WTC11 (cell line): ENCODE measurements around the gene CCDC80. TPM values are rescaled to one million over a fixed set of nuclear protein-coding genes. Genes with fewer than 3 reads are reported as not detected.

Experiments used
- ATAC-seq: fragments of 200-7000 bp; cut with Tn5 transposase; 2 replicates; pipeline ENCODE4 v1.10.0; 2021; ENCODE audit warnings: mild to moderate bottlenecking, moderate library complexity
- CTCF ChIA-PET: fragments of 300-600 bp; sonication (Branson Sonifier 250); formaldehyde crosslinking; loops from one replicate; lab custom pipeline; 2021; ENCODE audit warnings: antibody characterized with exemption; lab: Charles Lee
- POLR2A ChIA-PET: fragments of 350-600 bp; sonication (Branson Sonifier 250); formaldehyde crosslinking; loops from one replicate; lab custom pipeline; 2021; ENCODE audit warnings: antibody characterized with exemption; lab: Charles Lee
- DNase-seq: peaks from one replicate; pipeline ENCODE4 v3.0.0; 2021; ENCODE audit warnings: low spot score
- H3K27ac Mint-ChIP-seq: 2 replicates; pipeline ENCODE4 v1.8.0; 2021; ENCODE audit warnings: mixed read lengths
- H3K27me3 Mint-ChIP-seq: 2 replicates; pipeline ENCODE4 v1.8.0; 2021; ENCODE audit warnings: low read depth, mild to moderate bottlenecking, moderate library complexity, mixed read lengths
- H3K36me3 Mint-ChIP-seq: 2 replicates; pipeline ENCODE4 v1.8.0; 2021; ENCODE audit warnings: mixed read lengths
- H3K4me1 Mint-ChIP-seq: 2 replicates; pipeline ENCODE4 v1.8.0; 2022; ENCODE audit warnings: mixed read lengths
- H3K4me3 Mint-ChIP-seq: 2 replicates; pipeline ENCODE4 v1.8.0; 2021; ENCODE audit warnings: mild to moderate bottlenecking, moderate library complexity, mixed read lengths
- H3K9me3 Mint-ChIP-seq: 2 replicates; pipeline ENCODE4 v1.8.0; 2021; ENCODE audit warnings: mixed read lengths
- AFF4 ChIP-seq: sonication (generic); formaldehyde crosslinking; IDR thresholded peaks from 2 replicates; pipeline ENCODE4 v1.8.1; 2023; ENCODE audit warnings: mild to moderate bottlenecking, missing genetic modification reagents, borderline replicate concordance
- CREB1 ChIP-seq: sonication (generic); formaldehyde crosslinking; IDR thresholded peaks from 2 replicates; pipeline ENCODE4 v1.8.0; 2023; ENCODE audit warnings: mild to moderate bottlenecking, missing genetic modification reagents
- E2F1 ChIP-seq: sonication (generic); formaldehyde crosslinking; IDR thresholded peaks from 2 replicates; pipeline ENCODE4 v1.8.0; 2022; ENCODE audit warnings: mild to moderate bottlenecking, missing genetic modification reagents
- ETV6 ChIP-seq: sonication (generic); formaldehyde crosslinking; IDR thresholded peaks from 2 replicates; pipeline ENCODE4 v1.8.1; 2022; ENCODE audit warnings: mild to moderate bottlenecking, missing genetic modification reagents
- FOXJ3 ChIP-seq: sonication (generic); formaldehyde crosslinking; IDR thresholded peaks from 2 replicates; pipeline ENCODE4 v1.9.0; 2021; ENCODE audit warnings: missing genetic modification reagents, mild to moderate bottlenecking, borderline replicate concordance
- FOXP4 ChIP-seq: sonication (generic); formaldehyde crosslinking; IDR thresholded peaks from 2 replicates; pipeline ENCODE4 v1.8.0; 2022; ENCODE audit warnings: mild to moderate bottlenecking, missing genetic modification reagents
- JAZF1 ChIP-seq: fragments of 250-450 bp; sonication (Bioruptor Pico); IDR thresholded peaks from 2 replicates; pipeline ENCODE4 v1.9.0; 2021; ENCODE audit warnings: moderate library complexity, mild to moderate bottlenecking, inconsistent platforms
- TEAD4 ChIP-seq: sonication (generic); formaldehyde crosslinking; IDR thresholded peaks from 2 replicates; pipeline ENCODE4 v1.8.0; 2022; ENCODE audit warnings: mild to moderate bottlenecking, missing genetic modification reagents
- ZBTB21 ChIP-seq: sonication (generic); formaldehyde crosslinking; IDR thresholded peaks from 2 replicates; pipeline ENCODE4 v1.8.1; 2023; ENCODE audit warnings: mild to moderate bottlenecking, missing genetic modification reagents, borderline replicate concordance
- ZBTB43 ChIP-seq: sonication (generic); formaldehyde crosslinking; IDR thresholded peaks from 2 replicates; pipeline ENCODE4 v1.8.1; 2023; ENCODE audit warnings: mild to moderate bottlenecking, missing genetic modification reagents
- ZNF396 ChIP-seq: fragments of 250-450 bp; sonication (Bioruptor Pico); IDR thresholded peaks from 2 replicates; pipeline ENCODE4 v1.8.0; 2021; ENCODE audit warnings: mild to moderate bottlenecking, moderate library complexity, borderline replicate concordance
- ZSCAN18 ChIP-seq: fragments of 250-450 bp; sonication (Bioruptor Pico); IDR thresholded peaks from 2 replicates; pipeline ENCODE4 v2.1.2; 2022; ENCODE audit warnings: mild to moderate bottlenecking, moderate library complexity
- total RNA-seq: library from RNA; stranded (reverse); gene quantifications from 3 replicates; pipeline ENCODE4 v1.2.3, GENCODE V29; 2021
- TF ChIP-seq, protein P1 (sequence below): sonication (generic); formaldehyde crosslinking; IDR thresholded peaks from 2 replicates; pipeline ENCODE4 v1.8.0; 2023; ENCODE audit warnings: missing genetic modification reagents, mild to moderate bottlenecking, borderline replicate concordance
- TF ChIP-seq, protein P2 (sequence below): fragments of 250-450 bp; sonication (Bioruptor Pico); IDR thresholded peaks from 2 replicates; pipeline ENCODE4 v1.9.0; 2021; ENCODE audit warnings: mild to moderate bottlenecking
- TF ChIP-seq, protein P3 (sequence below): sonication (generic); formaldehyde crosslinking; IDR thresholded peaks from 2 replicates; pipeline ENCODE4 v1.8.1; 2023; ENCODE audit warnings: mild to moderate bottlenecking, missing genetic modification reagents

CCDC80 gene
- total RNA-seq, 1 experiment from 2014 or later = 10.9 TPM

DNA sequence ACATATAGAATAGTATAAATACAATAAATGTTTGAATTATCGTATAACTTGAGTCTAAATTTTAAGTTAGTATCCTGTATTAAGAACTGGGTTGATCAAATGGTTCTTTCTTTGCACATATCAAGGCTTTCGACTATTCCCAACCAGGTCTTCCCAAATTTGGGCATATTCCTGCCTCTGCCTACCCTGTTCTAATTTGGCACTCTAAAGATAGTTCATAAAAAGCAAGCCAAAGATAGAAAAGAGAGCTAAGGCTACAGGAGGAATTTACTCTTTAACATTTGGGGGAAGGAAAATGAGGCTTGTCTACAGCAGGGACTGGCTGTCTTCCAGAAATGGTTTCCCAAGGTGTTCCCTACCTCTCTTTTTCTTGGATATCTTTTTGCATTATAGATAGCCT lies 43.0 kb downstream of the CCDC80 start:
- no peak for ATAC-seq
- TF ChIP-seq ZNF396 (CRISPR knock-in tag) = no peak
- no peak for TF ChIP-seq JAZF1 (CRISPR knock-in tag)
- TF ChIP-seq FOXJ3 (CRISPR knock-in tag) = no peak
- no peak for TF ChIP-seq AFF4 (CRISPR knock-in tag)
- TF ChIP-seq, all 79 proteins: peak for 0
- peaks cover 7% of the 10 kb centered on the region for H3K4me1 Mint-ChIP-seq
- no peak for DNase-seq
- H3K27me3 Mint-ChIP-seq = no peaks in the 10 kb centered on the region
- POLR2A ChIA-PET = no interaction called here
- H3K36me3 Mint-ChIP-seq = no peaks in the 10 kb centered on the region
- H3K4me3 Mint-ChIP-seq = no peak overlapping the region
- CTCF ChIA-PET = no interaction called here
- H3K27ac Mint-ChIP-seq = no peak overlapping the region
- no peaks in the 10 kb centered on the region for H3K9me3 Mint-ChIP-seq

- no peak overlapping the region for H3K27ac Mint-ChIP-seq
- no peak for ATAC-seq
- no peaks in the 10 kb centered on the region for H3K9me3 Mint-ChIP-seq
- H3K27me3 Mint-ChIP-seq = no peaks in the 10 kb centered on the region
- CTCF ChIA-PET = no interaction called here
- POLR2A ChIA-PET = no interaction called here
- no peaks in the 10 kb centered on the region for H3K36me3 Mint-ChIP-seq
- H3K4me3 Mint-ChIP-seq = no peak overlapping the region
- peaks cover 12% of the 10 kb centered on the region for H3K4me1 Mint-ChIP-seq
- TF ChIP-seq FOXP4 (CRISPR knock-in tag) = no peak
- no peak for TF ChIP-seq ZBTB21 (CRISPR knock-in tag)
- TF ChIP-seq TEAD4 (CRISPR knock-in tag) = no peak
- TF ChIP-seq E2F1 = no peak
- no peak for TF ChIP-seq ZSCAN18 (CRISPR knock-in tag)
- TF ChIP-seq CREB1 (CRISPR knock-in tag) = no peak
- TF ChIP-seq, all 79 proteins: peak for 0
- DNase-seq = no peak
Measured at GRCh38 chr3:112594856-112595255, 46.1 kb downstream of the CCDC80 start.

DNA sequence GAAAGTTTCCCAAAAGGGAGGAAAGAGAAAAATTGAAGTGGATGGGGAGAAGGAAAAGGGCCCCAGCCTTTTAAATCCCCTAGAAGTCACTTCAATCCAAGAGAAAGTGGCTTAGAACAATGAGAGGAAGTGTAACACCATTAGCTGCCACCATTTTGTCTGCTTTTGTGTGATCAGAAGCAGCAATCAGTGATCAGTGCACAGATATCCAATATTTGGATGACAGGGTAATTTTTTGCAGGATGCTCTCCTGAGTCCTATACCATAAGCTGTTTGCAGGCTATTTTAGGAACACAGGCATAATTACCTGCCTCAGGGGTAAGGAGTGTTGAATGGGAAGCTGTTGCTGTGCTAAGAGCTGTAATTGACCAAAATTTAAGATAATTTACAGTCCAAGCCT lies 47.7 kb downstream of the CCDC80 start:
- Mint-ChIP-seq H3K27me3 (no peaks in the 10 kb centered on the region), H3K4me1 (peaks cover 12% of the 10 kb centered on the region), H3K36me3 (no peaks in the 10 kb centered on the region), H3K4me3 (no peak overlapping the region), H3K27ac (no peak overlapping the region), H3K9me3 (no peaks in the 10 kb centered on the region)
- no peak for ATAC-seq
- CTCF ChIA-PET = interaction anchor here (0.6 kb wide), 1 partner anchor 271 kb away, joined by 3 read pairs; no protein-coding TSS in a partner anchor
- POLR2A ChIA-PET = no interaction called here
- DNase-seq = no peak
- TF ChIP-seq, protein P1, sequence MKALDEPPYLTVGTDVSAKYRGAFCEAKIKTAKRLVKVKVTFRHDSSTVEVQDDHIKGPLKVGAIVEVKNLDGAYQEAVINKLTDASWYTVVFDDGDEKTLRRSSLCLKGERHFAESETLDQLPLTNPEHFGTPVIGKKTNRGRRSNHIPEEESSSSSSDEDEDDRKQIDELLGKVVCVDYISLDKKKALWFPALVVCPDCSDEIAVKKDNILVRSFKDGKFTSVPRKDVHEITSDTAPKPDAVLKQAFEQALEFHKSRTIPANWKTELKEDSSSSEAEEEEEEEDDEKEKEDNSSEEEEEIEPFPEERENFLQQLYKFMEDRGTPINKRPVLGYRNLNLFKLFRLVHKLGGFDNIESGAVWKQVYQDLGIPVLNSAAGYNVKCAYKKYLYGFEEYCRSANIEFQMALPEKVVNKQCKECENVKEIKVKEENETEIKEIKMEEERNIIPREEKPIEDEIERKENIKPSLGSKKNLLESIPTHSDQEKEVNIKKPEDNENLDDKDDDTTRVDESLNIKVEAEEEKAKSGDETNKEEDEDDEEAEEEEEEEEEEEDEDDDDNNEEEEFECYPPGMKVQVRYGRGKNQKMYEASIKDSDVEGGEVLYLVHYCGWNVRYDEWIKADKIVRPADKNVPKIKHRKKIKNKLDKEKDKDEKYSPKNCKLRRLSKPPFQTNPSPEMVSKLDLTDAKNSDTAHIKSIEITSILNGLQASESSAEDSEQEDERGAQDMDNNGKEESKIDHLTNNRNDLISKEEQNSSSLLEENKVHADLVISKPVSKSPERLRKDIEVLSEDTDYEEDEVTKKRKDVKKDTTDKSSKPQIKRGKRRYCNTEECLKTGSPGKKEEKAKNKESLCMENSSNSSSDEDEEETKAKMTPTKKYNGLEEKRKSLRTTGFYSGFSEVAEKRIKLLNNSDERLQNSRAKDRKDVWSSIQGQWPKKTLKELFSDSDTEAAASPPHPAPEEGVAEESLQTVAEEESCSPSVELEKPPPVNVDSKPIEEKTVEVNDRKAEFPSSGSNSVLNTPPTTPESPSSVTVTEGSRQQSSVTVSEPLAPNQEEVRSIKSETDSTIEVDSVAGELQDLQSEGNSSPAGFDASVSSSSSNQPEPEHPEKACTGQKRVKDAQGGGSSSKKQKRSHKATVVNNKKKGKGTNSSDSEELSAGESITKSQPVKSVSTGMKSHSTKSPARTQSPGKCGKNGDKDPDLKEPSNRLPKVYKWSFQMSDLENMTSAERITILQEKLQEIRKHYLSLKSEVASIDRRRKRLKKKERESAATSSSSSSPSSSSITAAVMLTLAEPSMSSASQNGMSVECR (CRISPR knock-in tag) = no peak
- TF ChIP-seq, protein P2, sequence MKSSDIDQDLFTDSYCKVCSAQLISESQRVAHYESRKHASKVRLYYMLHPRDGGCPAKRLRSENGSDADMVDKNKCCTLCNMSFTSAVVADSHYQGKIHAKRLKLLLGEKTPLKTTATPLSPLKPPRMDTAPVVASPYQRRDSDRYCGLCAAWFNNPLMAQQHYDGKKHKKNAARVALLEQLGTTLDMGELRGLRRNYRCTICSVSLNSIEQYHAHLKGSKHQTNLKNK (CRISPR knock-in tag) = no peak
- no peak for TF ChIP-seq ETV6 (CRISPR knock-in tag)
- TF ChIP-seq ZBTB43 (CRISPR knock-in tag) = no peak
- TF ChIP-seq, protein P3, sequence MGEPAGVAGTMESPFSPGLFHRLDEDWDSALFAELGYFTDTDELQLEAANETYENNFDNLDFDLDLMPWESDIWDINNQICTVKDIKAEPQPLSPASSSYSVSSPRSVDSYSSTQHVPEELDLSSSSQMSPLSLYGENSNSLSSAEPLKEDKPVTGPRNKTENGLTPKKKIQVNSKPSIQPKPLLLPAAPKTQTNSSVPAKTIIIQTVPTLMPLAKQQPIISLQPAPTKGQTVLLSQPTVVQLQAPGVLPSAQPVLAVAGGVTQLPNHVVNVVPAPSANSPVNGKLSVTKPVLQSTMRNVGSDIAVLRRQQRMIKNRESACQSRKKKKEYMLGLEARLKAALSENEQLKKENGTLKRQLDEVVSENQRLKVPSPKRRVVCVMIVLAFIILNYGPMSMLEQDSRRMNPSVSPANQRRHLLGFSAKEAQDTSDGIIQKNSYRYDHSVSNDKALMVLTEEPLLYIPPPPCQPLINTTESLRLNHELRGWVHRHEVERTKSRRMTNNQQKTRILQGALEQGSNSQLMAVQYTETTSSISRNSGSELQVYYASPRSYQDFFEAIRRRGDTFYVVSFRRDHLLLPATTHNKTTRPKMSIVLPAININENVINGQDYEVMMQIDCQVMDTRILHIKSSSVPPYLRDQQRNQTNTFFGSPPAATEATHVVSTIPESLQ (CRISPR knock-in tag) = no peak
